ENCODE data around the gene CDC42BPA. TPM values are rescaled to one million over a fixed set of nuclear protein-coding genes. Genes with fewer than 3 reads are reported as not detected.

The CDC42BPA gene
- total RNA-seq, 2 donors from 2014 or later: 30.0 to 34.3 TPM

- peaks cover 7% of the 10 kb centered on the region for H3K4me1 Mint-ChIP-seq
- H3K4me3 Mint-ChIP-seq: no peak overlapping the region
- Histone ChIP-seq H3K27ac (ENCODE audit: low read depth, low read length) (no peak overlapping the region), H3K27me3 (ENCODE audit: control insufficient read depth, insufficient read depth, low read length, poor library complexity, severe bottlenecking) (no peaks in the 10 kb centered on the region), H3K36me3 (ENCODE audit: control insufficient read depth, insufficient read depth, low read length) (no peaks in the 10 kb centered on the region), H3K4me1 (ENCODE audit: control insufficient read depth, insufficient read depth, low read length) (peaks cover 2% of the 10 kb centered on the region), H3K9ac (ENCODE audit: extremely low read depth, low read length, poor library complexity, severe bottlenecking) (no peak overlapping the region), H3K4me3 (ENCODE audit: low read length) (no peak overlapping the region), H3K9me3 (ENCODE audit: control insufficient read depth, low read length) (no peaks in the 10 kb centered on the region)
- DNase-seq: no peak
- no peak for TF ChIP-seq CTCF (conservative IDR thresholded peaks at IDR 0.05)
- H3K36me3 Mint-ChIP-seq (ENCODE audit: low read depth): no peaks in the 10 kb centered on the region
- no peaks in the 10 kb centered on the region for H3K9me3 Mint-ChIP-seq
- WGBS, 2 experiments (ENCODE audit: insufficient coverage in 1 of 2, insufficient read length in 1 of 2): 93 to 100% methylated on average over 2 to 3 of the region's 3 CpGs
- no peak overlapping the region for H3K27ac Mint-ChIP-seq
- no peaks in the 10 kb centered on the region for H3K27me3 Mint-ChIP-seq (ENCODE audit: insufficient read depth)
Measured at GRCh38 chr1:227265891-227266290, 52.4 kb downstream of the CDC42BPA start.

- DNase-seq: no peak
- H3K9ac ChIP-seq (ENCODE audit: extremely low read depth, low read length, poor library complexity, severe bottlenecking): no peak overlapping the region
- no peak overlapping the region for H3K4me3 ChIP-seq (ENCODE audit: low read length)
- H3K9me3 ChIP-seq (ENCODE audit: control insufficient read depth, low read length): no peaks in the 10 kb centered on the region
- no peak for TF ChIP-seq CTCF (conservative IDR thresholded peaks at IDR 0.05)
- H3K27ac ChIP-seq (ENCODE audit: low read depth, low read length): no peak overlapping the region
- no peak overlapping the region for H3K4me3 Mint-ChIP-seq
- no peaks in the 10 kb centered on the region for H3K27me3 ChIP-seq (ENCODE audit: control insufficient read depth, insufficient read depth, low read length, poor library complexity, severe bottlenecking)
- 83% methylated on average over 1 of the region's 1 CpG for WGBS, 2 experiments (ENCODE audit: insufficient coverage in 1 of 2, insufficient read length in 1 of 2)
- H3K4me1 ChIP-seq (ENCODE audit: control insufficient read depth, insufficient read depth, low read length): peaks cover 2% of the 10 kb centered on the region
- no peaks in the 10 kb centered on the region for H3K27me3 Mint-ChIP-seq (ENCODE audit: insufficient read depth)
- no peaks in the 10 kb centered on the region for H3K36me3 ChIP-seq (ENCODE audit: control insufficient read depth, insufficient read depth, low read length)
- H3K36me3 Mint-ChIP-seq (ENCODE audit: low read depth): no peaks in the 10 kb centered on the region
- no peaks in the 10 kb centered on the region for H3K9me3 Mint-ChIP-seq
- peaks cover 13% of the 10 kb centered on the region for H3K4me1 Mint-ChIP-seq
- no peak overlapping the region for H3K27ac Mint-ChIP-seq
Measured at GRCh38 chr1:227263869-227264268, 54.4 kb downstream of the CDC42BPA start.

GRCh38 chr1:227261501-227261900 lies 56.8 kb downstream of the CDC42BPA start:
- no peak for DNase-seq
- Mint-ChIP-seq H3K36me3 (ENCODE audit: low read depth) (no peaks in the 10 kb centered on the region), H3K4me3 (no peak overlapping the region), H3K4me1 (peaks cover 7% of the 10 kb centered on the region), H3K9me3 (no peaks in the 10 kb centered on the region), H3K27me3 (ENCODE audit: insufficient read depth) (no peaks in the 10 kb centered on the region), H3K27ac (no peak overlapping the region)
- 92 to 96% methylated on average over 2 of the region's 2 CpGs for WGBS, 2 experiments (ENCODE audit: insufficient coverage in 1 of 2, insufficient read length in 1 of 2)
- TF ChIP-seq CTCF (conservative IDR thresholded peaks at IDR 0.05): no peak
- Histone ChIP-seq H3K9me3 (ENCODE audit: control insufficient read depth, low read length) (no peaks in the 10 kb centered on the region), H3K4me3 (ENCODE audit: low read length) (no peak overlapping the region), H3K4me1 (ENCODE audit: control insufficient read depth, insufficient read depth, low read length) (no peaks in the 10 kb centered on the region), H3K27me3 (ENCODE audit: control insufficient read depth, insufficient read depth, low read length, poor library complexity, severe bottlenecking) (no peaks in the 10 kb centered on the region), H3K9ac (ENCODE audit: extremely low read depth, low read length, poor library complexity, severe bottlenecking) (no peak overlapping the region), H3K36me3 (ENCODE audit: control insufficient read depth, insufficient read depth, low read length) (no peaks in the 10 kb centered on the region), H3K27ac (ENCODE audit: low read depth, low read length) (no peak overlapping the region)
